ENCODE data around the gene NSMF. TPM values are rescaled to one million over a fixed set of nuclear protein-coding genes. Genes with fewer than 3 reads are reported as not detected.

Gene NSMF
- total RNA-seq, 5 donors from 2014 or later (not counting 1 experiment from before 2014, with no cell fraction given), result 40.5 to 89.5 (median 51.7) TPM

GRCh38 chr9:137492464-137493363 is 33.6 kb upstream of the NSMF start:
- POLR2A ChIA-PET, result no interaction called here

GRCh38 chr9:137491735-137492432 is 32.8 kb upstream of the NSMF start:
- CTCF ChIA-PET, result no interaction called here
- DNase-seq, result no peak

More at GRCh38 chr9:137492464-137493363, 33.6 kb upstream of the NSMF start:
- Mint-ChIP-seq H3K27me3 (no peaks in the 10 kb centered on the region), H3K4me3 (no peak overlapping the region), H3K27ac (no peak overlapping the region), H3K4me1 (peaks cover 5 to 8% (median 6%) of the 10 kb centered on the region in 3 donors), H3K9me3 (no peaks in the 10 kb centered on the region), H3K36me3 (no peaks in the 10 kb centered on the region)
- peak in 3 of 4 experiments; percentile 33 to 77 (median 58) for ATAC-seq (replicated peaks in 1 of 4)
- no peaks in the 10 kb centered on the region for H3K9me3 ChIP-seq
- H3K27me3 ChIP-seq (replicated peaks in 1 of 2; ENCODE audit: control insufficient read depth in 2 of 2, extremely low read depth in 1 of 2, insufficient read depth in 2 of 2, low read length in 1 of 2), result no peaks in the 10 kb centered on the region
- H3K4me3 ChIP-seq (ENCODE audit: control insufficient read depth in 1 of 2, extremely low read depth in 1 of 2, low read length in 1 of 2), result no peak overlapping the region
- peaks cover 0 to 5% of the 10 kb centered on the region in 2 experiments for H3K4me1 ChIP-seq (ENCODE audit: control insufficient read depth in 1 of 2, extremely low read depth in 1 of 2, insufficient read depth in 2 of 2, low read length in 2 of 2)
- CTCF ChIA-PET, result no interaction called here
- WGBS (ENCODE audit: insufficient coverage), result 95% methylated on average over 11 of the region's 20 CpGs
- peak in 8 of 35 experiments; percentile 3 to 23 (median 8) for DNase-seq
- no peaks in the 10 kb centered on the region for H3K36me3 ChIP-seq (ENCODE audit: control insufficient read depth in 2 of 2, extremely low read depth in 1 of 2, insufficient read depth in 1 of 2, low read length in 1 of 2)
- no peak overlapping the region for H3K27ac ChIP-seq (ENCODE audit: low read length)

GRCh38 chr9:137490532-137491186 is 31.5 kb upstream of the NSMF start:
- ChIA-PET POLR2A (no interaction called here), CTCF (no interaction called here)
- Histone ChIP-seq H3K27me3 (replicated peaks in 1 of 2; ENCODE audit: control insufficient read depth in 2 of 2, extremely low read depth in 1 of 2, insufficient read depth in 2 of 2, low read length in 1 of 2) (peaks cover 0 to 3% of the 10 kb centered on the region in 2 experiments), H3K36me3 (ENCODE audit: control insufficient read depth in 2 of 2, extremely low read depth in 1 of 2, insufficient read depth in 1 of 2, low read length in 1 of 2) (peaks cover 0 to 2% of the 10 kb centered on the region in 2 donors), H3K4me3 (ENCODE audit: control insufficient read depth in 1 of 2, extremely low read depth in 1 of 2, low read length in 1 of 2) (no peak overlapping the region), H3K9me3 (no peaks in the 10 kb centered on the region), H3K27ac (ENCODE audit: low read length) (no peak overlapping the region), H3K4me1 (ENCODE audit: control insufficient read depth in 1 of 2, extremely low read depth in 1 of 2, insufficient read depth in 2 of 2, low read length in 2 of 2) (peaks cover 0 to 5% of the 10 kb centered on the region in 2 experiments)
- Mint-ChIP-seq H3K36me3 (no peaks in the 10 kb centered on the region), H3K27ac (no peak overlapping the region), H3K4me3 (no peak overlapping the region), H3K27me3 (no peaks in the 10 kb centered on the region), H3K4me1 (peaks cover 5 to 8% (median 6%) of the 10 kb centered on the region in 3 donors), H3K9me3 (no peaks in the 10 kb centered on the region)
- WGBS (ENCODE audit: insufficient coverage), result 100% methylated on average over 1 of the region's 9 CpGs
- ATAC-seq (replicated peaks in 1 of 4), result peak in 1 of 4 experiments; percentile 10
- DNase-seq, result no peak

More at GRCh38 chr9:137491735-137492432, 32.8 kb upstream of the NSMF start:
- Histone ChIP-seq H3K27me3 (replicated peaks in 1 of 2; ENCODE audit: control insufficient read depth in 2 of 2, extremely low read depth in 1 of 2, insufficient read depth in 2 of 2, low read length in 1 of 2) (no peaks in the 10 kb centered on the region), H3K4me3 (ENCODE audit: control insufficient read depth in 1 of 2, extremely low read depth in 1 of 2, low read length in 1 of 2) (no peak overlapping the region), H3K36me3 (ENCODE audit: control insufficient read depth in 2 of 2, extremely low read depth in 1 of 2, insufficient read depth in 1 of 2, low read length in 1 of 2) (peaks cover 0 to 2% of the 10 kb centered on the region in 2 donors), H3K27ac (ENCODE audit: low read length) (no peak overlapping the region), H3K4me1 (ENCODE audit: control insufficient read depth in 1 of 2, extremely low read depth in 1 of 2, insufficient read depth in 2 of 2, low read length in 2 of 2) (peaks cover 0 to 5% of the 10 kb centered on the region in 2 experiments), H3K9me3 (no peaks in the 10 kb centered on the region)
- WGBS (ENCODE audit: insufficient coverage), result 97% methylated on average over 10 of the region's 13 CpGs
- H3K27ac Mint-ChIP-seq, result no peak overlapping the region
- H3K4me1 Mint-ChIP-seq, result peaks cover 5 to 8% (median 6%) of the 10 kb centered on the region in 3 donors
- no peak for ATAC-seq (replicated peaks in 1 of 4)
- H3K9me3 Mint-ChIP-seq, result no peaks in the 10 kb centered on the region
- no peaks in the 10 kb centered on the region for H3K27me3 Mint-ChIP-seq
- no peak overlapping the region for H3K4me3 Mint-ChIP-seq
- POLR2A ChIA-PET, result no interaction called here
- no peaks in the 10 kb centered on the region for H3K36me3 Mint-ChIP-seq

GRCh38 chr9:137488906-137489305 is 29.8 kb upstream of the NSMF start:
- no peak overlapping the region for H3K4me3 Mint-ChIP-seq
- DNase-seq (no peak), ATAC-seq (replicated peaks in 1 of 4) (no peak)
- Histone ChIP-seq H3K4me3 (ENCODE audit: control insufficient read depth in 1 of 2, extremely low read depth in 1 of 2, low read length in 1 of 2) (no peak overlapping the region), H3K4me1 (ENCODE audit: control insufficient read depth in 1 of 2, extremely low read depth in 1 of 2, insufficient read depth in 2 of 2, low read length in 2 of 2) (peaks cover 0 to 5% of the 10 kb centered on the region in 2 experiments), H3K9me3 (no peaks in the 10 kb centered on the region), H3K27me3 (replicated peaks in 1 of 2; ENCODE audit: control insufficient read depth in 2 of 2, extremely low read depth in 1 of 2, insufficient read depth in 2 of 2, low read length in 1 of 2) (peaks cover 0 to 6% of the 10 kb centered on the region in 2 experiments), H3K27ac (ENCODE audit: low read length) (no peak overlapping the region), H3K36me3 (ENCODE audit: control insufficient read depth in 2 of 2, extremely low read depth in 1 of 2, insufficient read depth in 1 of 2, low read length in 1 of 2) (peaks cover 0 to 2% of the 10 kb centered on the region in 2 donors)
- no peaks in the 10 kb centered on the region for H3K27me3 Mint-ChIP-seq
- 90% methylated on average over 5 of the region's 6 CpGs for WGBS (ENCODE audit: insufficient coverage)
- CTCF ChIA-PET, result no interaction called here
- no peak overlapping the region for H3K27ac Mint-ChIP-seq
- no peaks in the 10 kb centered on the region for H3K9me3 Mint-ChIP-seq
- POLR2A ChIA-PET, result no interaction called here
- H3K4me1 Mint-ChIP-seq, result peaks cover under 1 to 8% (median 2%) of the 10 kb centered on the region in 3 donors
- no peaks in the 10 kb centered on the region for H3K36me3 Mint-ChIP-seq

GRCh38 chr9:137488327-137488653 is 29.2 kb upstream of the NSMF start:
- H3K36me3 Mint-ChIP-seq, result no peaks in the 10 kb centered on the region
- no peaks in the 10 kb centered on the region for H3K27me3 Mint-ChIP-seq
- DNase-seq (no peak), ATAC-seq (replicated peaks in 1 of 4) (no peak)
- peaks cover 0 to 6% of the 10 kb centered on the region in 2 experiments for H3K27me3 ChIP-seq (replicated peaks in 1 of 2; ENCODE audit: control insufficient read depth in 2 of 2, extremely low read depth in 1 of 2, insufficient read depth in 2 of 2, low read length in 1 of 2)
- no peaks in the 10 kb centered on the region for H3K9me3 ChIP-seq
- peaks cover 0 to 2% of the 10 kb centered on the region in 2 donors for H3K36me3 ChIP-seq (ENCODE audit: control insufficient read depth in 2 of 2, extremely low read depth in 1 of 2, insufficient read depth in 1 of 2, low read length in 1 of 2)
- no peak overlapping the region for H3K4me3 ChIP-seq (ENCODE audit: control insufficient read depth in 1 of 2, extremely low read depth in 1 of 2, low read length in 1 of 2)
- H3K9me3 Mint-ChIP-seq, result no peaks in the 10 kb centered on the region
- WGBS (ENCODE audit: insufficient coverage), result 76% methylated on average over 6 of the region's 6 CpGs
- CTCF ChIA-PET, result no interaction called here
- no peak overlapping the region for H3K27ac ChIP-seq (ENCODE audit: low read length)
- no peak overlapping the region for H3K4me3 Mint-ChIP-seq
- peaks cover 0 to under 1% of the 10 kb centered on the region in 2 experiments for H3K4me1 ChIP-seq (ENCODE audit: control insufficient read depth in 1 of 2, extremely low read depth in 1 of 2, insufficient read depth in 2 of 2, low read length in 2 of 2)
- POLR2A ChIA-PET, result no interaction called here
- no peak overlapping the region for H3K27ac Mint-ChIP-seq
- H3K4me1 Mint-ChIP-seq, result peaks cover 0 to 8% (median 2%) of the 10 kb centered on the region in 3 donors
